Cardiac fibroblast (primary cell): ENCODE results near the gene SEPSECS.

ENCODE experiments used
- DNase-seq, 2 donors: peaks; one replicate each; pipeline versions ENCODE4 v3.0.0 to v3.0.0-alpha.2; 2010; ENCODE audit warnings: low read depth in 2 of 2
- H3K4me3 ChIP-seq, 2 donors: replicated peaks in 1 of 2; 1 replicate in 1 of 2; 2 replicates in 1 of 2; pipeline ENCODE4 v1.5.1; 2011; ENCODE audit warnings: low read depth in 2 of 2, low read length in 2 of 2, mild to moderate bottlenecking in 2 of 2, moderate library complexity in 1 of 2
- CTCF ChIP-seq: IDR thresholded peaks from one replicate; pipeline ENCODE4 v1.5.1; 2011; ENCODE audit warnings: low read depth, mild to moderate bottlenecking, low read length, inconsistent platforms

Gene SEPSECS

GRCh38 chr4:25180524-25181131, 20.4 kb upstream of the SEPSECS start:
- TF ChIP-seq CTCF: peak; percentile 81
- H3K4me3 ChIP-seq: no peak overlapping the region
- DNase-seq: peak; percentile 62 to 70

GRCh38 chr4:25178838-25179261, 18.6 kb upstream of the SEPSECS start:
- DNase-seq: no peak

GRCh38 chr4:25177147-25177546, 16.9 kb upstream of the SEPSECS start:
- DNase-seq: no peak
- no peak for TF ChIP-seq CTCF
- H3K4me3 ChIP-seq: no peak overlapping the region

More at GRCh38 chr4:25178838-25179261, 18.6 kb upstream of the SEPSECS start:
- H3K4me3 ChIP-seq: no peak overlapping the region
- TF ChIP-seq CTCF: no peak

- no peak overlapping the region for H3K4me3 ChIP-seq
Observed at GRCh38 chr4:25174674-25175073, 14.4 kb upstream of the SEPSECS start.

GRCh38 chr4:25172961-25173915, 13.0 kb upstream of the SEPSECS start:
- peak; percentile 97 to 99 for DNase-seq
- no peak overlapping the region for H3K4me3 ChIP-seq

More at GRCh38 chr4:25174674-25175073, 14.4 kb upstream of the SEPSECS start:
- TF ChIP-seq CTCF: no peak
- peak in 1 of 2 donors; percentile 28 for DNase-seq

More at GRCh38 chr4:25172961-25173915, 13.0 kb upstream of the SEPSECS start:
- TF ChIP-seq CTCF: no peak
